ENCODE data around the gene GPC4.

GRCh38 chrX:133325422-133325821 is 89.9 kb downstream of the GPC4 start:
- TF ChIP-seq RARB (CRISPR knock-in tag; IDR thresholded peaks at IDR 0.05) (no peak), TCF4 (CRISPR knock-in tag; IDR thresholded peaks at IDR 0.05; ENCODE audit: borderline replicate concordance) (no peak), ISL1 (CRISPR knock-in tag; IDR thresholded peaks at IDR 0.05) (no peak), ZFP3 (CRISPR knock-in tag; IDR thresholded peaks at IDR 0.05) (no peak), PATZ1 (CRISPR knock-in tag; IDR thresholded peaks at IDR 0.05; ENCODE audit: borderline replicate concordance) (no peak), ZNF8 (CRISPR knock-in tag; IDR thresholded peaks at IDR 0.05) (no peak), ARNTL (CRISPR knock-in tag; IDR thresholded peaks at IDR 0.05; ENCODE audit: borderline replicate concordance, low read depth) (no peak), CSDC2 (CRISPR knock-in tag; IDR thresholded peaks at IDR 0.05) (no peak), OSR1 (CRISPR knock-in tag; IDR thresholded peaks at IDR 0.05) (no peak), PPARA (CRISPR knock-in tag; IDR thresholded peaks at IDR 0.05; ENCODE audit: borderline replicate concordance) (no peak), ZFP30 (CRISPR knock-in tag; IDR thresholded peaks at IDR 0.05) (no peak)
- TF ChIP-seq, protein P1, sequence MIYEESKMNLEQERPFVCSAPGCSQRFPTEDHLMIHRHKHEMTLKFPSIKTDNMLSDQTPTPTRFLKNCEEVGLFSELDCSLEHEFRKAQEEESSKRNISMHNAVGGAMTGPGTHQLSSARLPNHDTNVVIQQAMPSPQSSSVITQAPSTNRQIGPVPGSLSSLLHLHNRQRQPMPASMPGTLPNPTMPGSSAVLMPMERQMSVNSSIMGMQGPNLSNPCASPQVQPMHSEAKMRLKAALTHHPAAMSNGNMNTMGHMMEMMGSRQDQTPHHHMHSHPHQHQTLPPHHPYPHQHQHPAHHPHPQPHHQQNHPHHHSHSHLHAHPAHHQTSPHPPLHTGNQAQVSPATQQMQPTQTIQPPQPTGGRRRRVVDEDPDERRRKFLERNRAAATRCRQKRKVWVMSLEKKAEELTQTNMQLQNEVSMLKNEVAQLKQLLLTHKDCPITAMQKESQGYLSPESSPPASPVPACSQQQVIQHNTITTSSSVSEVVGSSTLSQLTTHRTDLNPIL (CRISPR knock-in tag; IDR thresholded peaks at IDR 0.05; ENCODE audit: low read depth) = no peak
- TF ChIP-seq, protein P2, sequence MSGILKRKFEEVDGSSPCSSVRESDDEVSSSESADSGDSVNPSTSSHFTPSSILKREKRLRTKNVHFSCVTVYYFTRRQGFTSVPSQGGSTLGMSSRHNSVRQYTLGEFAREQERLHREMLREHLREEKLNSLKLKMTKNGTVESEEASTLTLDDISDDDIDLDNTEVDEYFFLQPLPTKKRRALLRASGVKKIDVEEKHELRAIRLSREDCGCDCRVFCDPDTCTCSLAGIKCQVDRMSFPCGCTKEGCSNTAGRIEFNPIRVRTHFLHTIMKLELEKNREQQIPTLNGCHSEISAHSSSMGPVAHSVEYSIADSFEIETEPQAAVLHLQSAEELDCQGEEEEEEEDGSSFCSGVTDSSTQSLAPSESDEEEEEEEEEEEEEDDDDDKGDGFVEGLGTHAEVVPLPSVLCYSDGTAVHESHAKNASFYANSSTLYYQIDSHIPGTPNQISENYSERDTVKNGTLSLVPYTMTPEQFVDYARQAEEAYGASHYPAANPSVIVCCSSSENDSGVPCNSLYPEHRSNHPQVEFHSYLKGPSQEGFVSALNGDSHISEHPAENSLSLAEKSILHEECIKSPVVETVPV (CRISPR knock-in tag; IDR thresholded peaks at IDR 0.05) = no peak
